Thyroid gland (tissue), 4 donors: ENCODE measurements around the gene DCUN1D4. TPM values are rescaled to one million over a fixed set of nuclear protein-coding genes. Genes with fewer than 3 reads are reported as not detected.

Experiments used
- DNase-seq, 2 donors: peaks; one replicate each; pipeline ENCODE4 v3.0.0-alpha.2; 2019
- H3K27ac ChIP-seq, 3 donors: fragments of 200-600 bp; sonication (generic); 1 replicate in 2 of 3; 2 replicates in 1 of 3; pipeline ENCODE4 v1.5.1; 2016 to 2019; ENCODE audit warnings: mild to moderate bottlenecking in 1 of 3, moderate library complexity in 1 of 3
- H3K27me3 ChIP-seq: fragments of 200-600 bp; sonication (generic); one replicate; pipeline ENCODE4 v1.5.1; 2019
- H3K36me3 ChIP-seq, 2 donors: fragments of 200-600 bp; sonication (generic); one replicate each; pipeline ENCODE4 v1.5.1; 2016 to 2019
- H3K4me1 ChIP-seq, 2 donors: fragments of 200-600 bp; sonication (generic); one replicate each; pipeline ENCODE4 v1.5.1; 2017 to 2019
- H3K4me3 ChIP-seq, 3 donors: fragments of 200-600 bp; sonication (generic); replicated peaks in 1 of 3; 1 replicate in 2 of 3; 2 replicates in 1 of 3; pipeline ENCODE4 v1.5.1; 2016; ENCODE audit warnings: mild to moderate bottlenecking in 1 of 3
- H3K9me3 ChIP-seq: fragments of 200-600 bp; sonication (generic); one replicate; pipeline ENCODE4 v1.5.1; 2017
- POLR2A ChIP-seq, 2 donors: fragments of 450-650 bp; IDR thresholded peaks; one replicate each; pipeline ENCODE4 v1.6.1; 2017; ENCODE audit warnings: antibody characterized with exemption in 2 of 2, mild to moderate bottlenecking in 2 of 2, moderate library complexity in 1 of 2
- WGBS, 2 donors: methylation state at CpG; one replicate each; pipeline ENCODE4 v1.1.5; 2017; 5-methylcytosine and 5-hydroxymethylcytosine counted together
- intact Hi-C: fragments of 100-400 bp; cut with DNase I; formaldehyde crosslinking; loops from one replicate; pipeline ENCODE4 v1.15.1; 2023
- total RNA-seq, 4 donors: library from RNA; depleted of rRNA; stranded (reverse); fragments of >200 nt; gene quantifications; one replicate each; pipeline ENCODE4 v1.2.3, GENCODE V29; 2016
- TF ChIP-seq, protein P1 (sequence below), 6 experiments: fragments of 200-600 bp in 3 of 6; fragments of 450-650 bp in 3 of 6; sonication (generic) in 3 of 6; IDR thresholded peaks; one replicate each; pipeline ENCODE4 v1.5.1; 2016 to 2019; ENCODE audit warnings: antibody characterized with exemption in 6 of 6, mild to moderate bottlenecking in 2 of 6, inconsistent platforms in 1 of 6, moderate library complexity in 1 of 6

DCUN1D4 gene
- total RNA-seq, 4 donors from 2014 or later = 44.6 to 81.4 (median 51.7) TPM

DNA sequence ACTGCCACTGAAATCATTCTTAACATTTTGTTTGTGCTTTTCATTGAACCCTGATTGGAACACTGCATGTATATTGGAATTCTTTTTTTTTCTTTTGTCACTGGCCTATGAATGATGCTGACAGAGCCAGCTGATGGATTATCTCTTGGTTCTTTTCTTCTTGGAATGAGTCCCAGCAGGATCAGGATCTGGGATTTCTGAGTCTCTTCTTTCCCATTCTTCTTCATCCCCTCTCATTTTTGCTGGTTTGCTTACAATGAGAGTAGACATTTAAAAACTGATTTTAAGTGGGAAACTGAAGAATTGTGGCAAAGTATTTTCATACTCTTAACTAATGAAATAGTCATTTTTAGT, 9.0 kb downstream of the DCUN1D4 start:
- no peaks in the 10 kb centered on the region for H3K36me3 ChIP-seq
- peak overlapping the region in 1 of 3 donors; percentile 31 for H3K27ac ChIP-seq
- no peaks in the 10 kb centered on the region for H3K27me3 ChIP-seq
- no peak overlapping the region for H3K4me3 ChIP-seq
- TF ChIP-seq, protein P1, sequence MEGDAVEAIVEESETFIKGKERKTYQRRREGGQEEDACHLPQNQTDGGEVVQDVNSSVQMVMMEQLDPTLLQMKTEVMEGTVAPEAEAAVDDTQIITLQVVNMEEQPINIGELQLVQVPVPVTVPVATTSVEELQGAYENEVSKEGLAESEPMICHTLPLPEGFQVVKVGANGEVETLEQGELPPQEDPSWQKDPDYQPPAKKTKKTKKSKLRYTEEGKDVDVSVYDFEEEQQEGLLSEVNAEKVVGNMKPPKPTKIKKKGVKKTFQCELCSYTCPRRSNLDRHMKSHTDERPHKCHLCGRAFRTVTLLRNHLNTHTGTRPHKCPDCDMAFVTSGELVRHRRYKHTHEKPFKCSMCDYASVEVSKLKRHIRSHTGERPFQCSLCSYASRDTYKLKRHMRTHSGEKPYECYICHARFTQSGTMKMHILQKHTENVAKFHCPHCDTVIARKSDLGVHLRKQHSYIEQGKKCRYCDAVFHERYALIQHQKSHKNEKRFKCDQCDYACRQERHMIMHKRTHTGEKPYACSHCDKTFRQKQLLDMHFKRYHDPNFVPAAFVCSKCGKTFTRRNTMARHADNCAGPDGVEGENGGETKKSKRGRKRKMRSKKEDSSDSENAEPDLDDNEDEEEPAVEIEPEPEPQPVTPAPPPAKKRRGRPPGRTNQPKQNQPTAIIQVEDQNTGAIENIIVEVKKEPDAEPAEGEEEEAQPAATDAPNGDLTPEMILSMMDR (IDR thresholded peaks at IDR 0.05) = no peak
- TF ChIP-seq POLR2A (IDR thresholded peaks at IDR 0.05) = no peak
- no peaks in the 10 kb centered on the region for H3K9me3 ChIP-seq
- H3K4me1 ChIP-seq = peaks cover 15 to 18% of the 10 kb centered on the region in 2 donors
- DNase-seq = no peak
- intact Hi-C loops = no loop called here

DNA sequence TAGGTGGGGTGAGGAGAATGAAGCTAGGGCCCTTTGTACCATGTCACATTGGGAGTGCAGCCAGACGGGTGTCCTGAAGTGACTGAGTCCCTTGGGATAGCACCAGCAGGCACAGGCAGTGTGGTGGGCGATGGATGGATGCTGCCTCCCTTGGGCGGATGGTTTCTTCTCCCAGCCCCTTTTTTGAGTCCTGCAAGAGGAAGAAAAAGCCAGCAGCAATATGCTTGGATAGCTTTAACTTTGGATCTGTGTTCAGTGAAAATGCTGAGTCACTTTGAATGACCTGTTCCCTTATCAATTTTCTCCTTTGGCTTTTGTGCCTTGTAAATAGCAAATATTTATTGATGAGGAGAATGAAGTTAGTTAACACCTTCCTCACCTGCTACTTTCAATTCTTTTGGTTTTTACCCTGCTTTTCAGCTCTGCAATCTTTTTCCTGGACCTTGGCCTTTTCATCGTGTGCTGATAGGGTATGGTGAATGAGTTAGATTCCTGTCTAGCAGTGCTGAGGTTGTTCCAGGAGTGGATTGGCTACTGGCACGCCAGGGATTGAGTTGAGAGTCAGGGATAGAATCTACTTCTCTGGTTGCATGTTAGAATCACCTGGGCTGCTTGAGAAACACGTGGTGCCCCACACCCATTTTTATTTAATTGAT, 10.2 kb downstream of the DCUN1D4 start:
- Histone ChIP-seq H3K27ac (peak overlapping the region; percentile 10 to 64 (median 53)), H3K9me3 (no peaks in the 10 kb centered on the region), H3K4me3 (no peak overlapping the region), H3K4me1 (peaks cover 15 to 18% of the 10 kb centered on the region in 2 donors), H3K27me3 (no peaks in the 10 kb centered on the region), H3K36me3 (no peaks in the 10 kb centered on the region)
- DNase-seq = peak; percentile 28 to 46
- no peak for TF ChIP-seq POLR2A (IDR thresholded peaks at IDR 0.05)
- TF ChIP-seq, protein P1 (IDR thresholded peaks at IDR 0.05) = no peak
- 61 to 70% methylated on average over 6 of the region's 6 CpGs for WGBS, 2 donors
- intact Hi-C loops = no loop called here

DNA sequence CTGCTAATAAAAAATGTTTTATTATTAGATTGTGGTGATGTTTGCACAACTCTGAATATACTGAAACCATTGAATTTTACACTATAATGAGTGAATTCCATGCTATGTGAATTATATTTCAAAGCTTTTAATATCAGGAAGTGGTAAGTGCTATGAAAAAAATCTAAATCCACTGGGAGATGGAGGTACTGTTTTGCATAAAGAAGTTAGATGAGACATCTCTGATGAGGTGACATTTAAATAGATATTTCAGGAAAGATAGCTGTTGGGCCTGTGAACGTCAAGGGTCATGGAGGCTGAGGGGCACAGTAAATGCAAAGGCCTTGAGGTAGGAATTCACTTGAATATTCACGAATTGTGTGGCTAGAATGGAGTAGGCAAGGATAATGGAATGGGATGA, 12.3 kb downstream of the DCUN1D4 start:
- no peak for DNase-seq
- intact Hi-C loops = no loop called here
- Histone ChIP-seq H3K4me1 (peaks cover 15 to 29% of the 10 kb centered on the region in 2 donors), H3K4me3 (no peak overlapping the region), H3K27me3 (no peaks in the 10 kb centered on the region), H3K27ac (no peak overlapping the region), H3K36me3 (no peaks in the 10 kb centered on the region), H3K9me3 (no peaks in the 10 kb centered on the region)
- TF ChIP-seq, protein P1 (IDR thresholded peaks at IDR 0.05) = no peak
- no peak for TF ChIP-seq POLR2A (IDR thresholded peaks at IDR 0.05)
- WGBS, 2 donors = 94 to 95% methylated on average over 2 of the region's 2 CpGs

DNA sequence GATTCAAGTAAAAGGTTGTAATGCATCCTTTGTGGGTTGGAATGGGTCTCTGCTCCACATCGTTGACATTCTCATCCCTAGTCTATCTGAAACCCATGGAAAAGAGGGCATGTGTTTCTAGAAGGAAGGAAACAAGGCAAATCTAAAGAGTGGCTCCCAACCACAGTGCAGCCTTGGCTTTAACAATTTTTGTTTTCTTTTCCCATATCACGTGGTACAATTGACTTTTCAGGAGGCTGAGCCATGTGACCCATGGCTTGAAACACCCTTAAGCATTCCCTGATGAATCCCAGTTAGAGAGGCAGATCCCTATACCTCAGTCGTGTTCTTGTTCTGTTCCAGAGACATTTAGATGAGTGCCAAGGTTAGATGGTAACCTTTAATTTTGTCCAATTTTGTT, 12.8 kb downstream of the DCUN1D4 start:
- Histone ChIP-seq H3K27me3 (no peaks in the 10 kb centered on the region), H3K27ac (no peak overlapping the region), H3K4me3 (no peak overlapping the region), H3K9me3 (no peaks in the 10 kb centered on the region), H3K4me1 (peaks cover 15 to 29% of the 10 kb centered on the region in 2 donors), H3K36me3 (no peaks in the 10 kb centered on the region)
- intact Hi-C loops = no loop called here
- DNase-seq = no peak
- TF ChIP-seq, protein P1 (IDR thresholded peaks at IDR 0.05) = no peak
- no peak for TF ChIP-seq POLR2A (IDR thresholded peaks at IDR 0.05)
- 61 to 65% methylated on average over 3 of the region's 3 CpGs for WGBS, 2 donors

DNA sequence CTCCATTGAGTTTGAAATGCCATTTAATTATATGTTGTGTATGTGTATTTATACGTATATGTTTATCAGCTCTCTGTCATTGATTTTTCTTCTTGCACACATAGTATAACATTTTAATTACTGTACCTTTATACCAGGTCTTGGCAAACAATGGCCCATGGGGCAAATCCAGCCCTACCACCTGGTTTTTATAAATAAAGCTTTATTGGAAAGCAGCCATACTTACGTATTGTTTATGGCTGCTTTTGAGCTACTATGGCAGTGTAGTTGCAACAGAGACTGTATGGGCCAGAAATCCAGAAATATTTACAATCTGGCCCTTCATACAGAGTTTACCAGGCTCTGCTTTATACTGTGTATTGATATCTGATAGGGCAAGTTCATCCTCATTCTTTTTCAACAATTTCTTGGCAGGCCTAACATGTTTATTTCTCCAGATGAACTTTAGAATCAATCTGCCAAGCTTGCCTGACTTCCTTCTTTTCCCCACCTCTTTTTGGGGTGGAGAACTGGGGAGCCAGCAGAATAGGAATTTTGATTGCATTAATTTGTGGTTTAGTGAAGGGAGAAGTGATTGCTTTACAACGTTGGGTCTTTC, 15.8 kb downstream of the DCUN1D4 start:
- TF ChIP-seq, protein P1 (IDR thresholded peaks at IDR 0.05) = no peak
- intact Hi-C loops = no loop called here
- Histone ChIP-seq H3K9me3 (no peaks in the 10 kb centered on the region), H3K36me3 (peaks cover under 1 to 5% of the 10 kb centered on the region in 2 donors), H3K4me1 (peaks cover 3 to 12% of the 10 kb centered on the region in 2 donors), H3K27me3 (no peaks in the 10 kb centered on the region), H3K4me3 (no peak overlapping the region), H3K27ac (no peak overlapping the region)
- 76 to 77% methylated on average over 3 of the region's 3 CpGs for WGBS, 2 donors
- DNase-seq = no peak
